HFF-Myc (cell line): ENCODE results near the gene FYB1.

ENCODE experiments used
- DNase-seq: peaks from one replicate; pipeline ENCODE4 v3.0.0-alpha.2; 2011; ENCODE audit warnings: low read depth; ENCODE audit errors: extremely low read depth
- H3K4me3 ChIP-seq: replicated peaks from 2 replicates; pipeline ENCODE4 v1.5.1; 2011; ENCODE audit warnings: low read depth, mild to moderate bottlenecking, control low read depth, low read length
- CTCF ChIP-seq: IDR thresholded peaks from 2 replicates; pipeline ENCODE4 v1.5.1; 2012; ENCODE audit warnings: mild to moderate bottlenecking, low read depth, low read length, control low read depth; ENCODE audit errors: missing control alignments

Gene FYB1

GRCh38 chr5:39100301-39100850 is 119.0 kb downstream of the FYB1 start:
- no peak for DNase-seq
- no peak for TF ChIP-seq CTCF
- H3K4me3 ChIP-seq = no peak overlapping the region

- H3K4me3 ChIP-seq = no peak overlapping the region
- no peak for TF ChIP-seq CTCF
- DNase-seq = no peak
Measured at GRCh38 chr5:39099831-39100230, 119.5 kb downstream of the FYB1 start.

- no peak for TF ChIP-seq CTCF
- DNase-seq = no peak
- no peak overlapping the region for H3K4me3 ChIP-seq
Measured at GRCh38 chr5:39093352-39093751, 126.0 kb downstream of the FYB1 start.

GRCh38 chr5:39092581-39093351 is 126.6 kb downstream of the FYB1 start:
- TF ChIP-seq CTCF = no peak
- DNase-seq = no peak

GRCh38 chr5:39091940-39092580 is 127.3 kb downstream of the FYB1 start:
- no peak for TF ChIP-seq CTCF
- no peak overlapping the region for H3K4me3 ChIP-seq
- DNase-seq = no peak

More at GRCh38 chr5:39092581-39093351, 126.6 kb downstream of the FYB1 start:
- no peak overlapping the region for H3K4me3 ChIP-seq

- DNase-seq = no peak
- no peak overlapping the region for H3K4me3 ChIP-seq
- no peak for TF ChIP-seq CTCF
Measured at GRCh38 chr5:39083968-39084367, 135.4 kb downstream of the FYB1 start.
